Parathyroid adenoma (tissue), 2 donors: ENCODE results near the gene PIEZO1.

ENCODE experiments used
- H2AFZ ChIP-seq: fragments of 300-600 bp; sonication (generic); one replicate; pipeline ENCODE4 v1.7.0; 2017; ENCODE audit warnings: antibody characterized with exemption, mild to moderate bottlenecking
- H3K27ac ChIP-seq: fragments of 300-600 bp; sonication (generic); one replicate; pipeline ENCODE4 v1.7.0; 2017
- H3K27me3 ChIP-seq: fragments of 300-600 bp; sonication (generic); one replicate; pipeline ENCODE4 v1.7.0; 2017; ENCODE audit warnings: low read length; ENCODE audit not compliant: control insufficient read depth, insufficient read depth
- H3K36me3 ChIP-seq: fragments of 300-600 bp; sonication (generic); one replicate; pipeline ENCODE4 v1.7.0; 2017; ENCODE audit warnings: low read length; ENCODE audit not compliant: control insufficient read depth, insufficient read depth
- H3K4me1 ChIP-seq: fragments of 300-600 bp; sonication (generic); one replicate; pipeline ENCODE4 v1.7.0; 2017; ENCODE audit warnings: control low read depth
- H3K4me2 ChIP-seq: fragments of 300-600 bp; sonication (generic); one replicate; pipeline ENCODE4 v1.7.0; 2017; ENCODE audit warnings: low read length
- H3K4me3 ChIP-seq: fragments of 300-600 bp; sonication (generic); one replicate; pipeline ENCODE4 v1.7.0; 2017; ENCODE audit warnings: low read depth, low read length
- H3K79me2 ChIP-seq: fragments of 300-600 bp; sonication (generic); one replicate; pipeline ENCODE4 v1.7.0; 2017; ENCODE audit warnings: control low read depth
- H3K9ac ChIP-seq: fragments of 300-600 bp; sonication (generic); one replicate; pipeline ENCODE4 v1.7.0; 2017; ENCODE audit warnings: mild to moderate bottlenecking
- H3K9me3 ChIP-seq: fragments of 300-600 bp; sonication (generic); one replicate; pipeline ENCODE4 v1.7.0; 2017; ENCODE audit warnings: low read length; ENCODE audit not compliant: control insufficient read depth
- CTCF ChIP-seq: fragments of 300-600 bp; sonication (generic); IDR thresholded peaks from one replicate; pipeline ENCODE4 v1.7.0; 2017; ENCODE audit warnings: antibody characterized with exemption, mild to moderate bottlenecking
- donor health status: primary hyperparathyroidism.

Gene PIEZO1

GRCh38 chr16:88812513-88813268 is 27.7 kb upstream of the PIEZO1 start:
- Histone ChIP-seq H3K9ac (no peak overlapping the region), H3K79me2 (no peaks in the 10 kb centered on the region), H3K9me3 (no peaks in the 10 kb centered on the region), H3K36me3 (no peaks in the 10 kb centered on the region), H3K27ac (peak overlapping the region; percentile 12), H3K27me3 (no peaks in the 10 kb centered on the region), H3K4me1 (peaks cover 8% of the 10 kb centered on the region), H3K4me2 (peak overlapping the region; percentile 74), H3K4me3 (peak overlapping the region; percentile 75), H2AFZ (peak overlapping the region; percentile 89)
- no peak for TF ChIP-seq CTCF

GRCh38 chr16:88811769-88812512 is 26.9 kb upstream of the PIEZO1 start, which contains the start of gene APRT:
APRT (minus strand) TSS chr16:88811928; CDS start chr16:88811899, 29 bp downstream.
- Histone ChIP-seq H3K4me1 (peaks cover 8% of the 10 kb centered on the region), H3K27ac (peak within 1 kb of the TSS; percentile 58)
- peak; percentile 24 for TF ChIP-seq CTCF

GRCh38 chr16:88810912-88811768 is 26.1 kb upstream of the PIEZO1 start:
- Histone ChIP-seq H3K4me2 (peak overlapping the region; percentile 86), H3K27me3 (no peaks in the 10 kb centered on the region), H3K4me1 (peaks cover 8% of the 10 kb centered on the region), H3K36me3 (no peaks in the 10 kb centered on the region), H2AFZ (peak overlapping the region; percentile 89), H3K9ac (no peak overlapping the region), H3K79me2 (no peaks in the 10 kb centered on the region), H3K4me3 (peak overlapping the region; percentile 75), H3K9me3 (no peaks in the 10 kb centered on the region), H3K27ac (peak overlapping the region; percentile 58)
- no peak for TF ChIP-seq CTCF

More at GRCh38 chr16:88811769-88812512, 26.9 kb upstream of the PIEZO1 start, which contains the start of gene APRT:
- Histone ChIP-seq H3K9me3 (no peaks in the 10 kb centered on the region), H2AFZ (peak within 1 kb of the TSS; percentile 89), H3K4me3 (peak within 1 kb of the TSS; percentile 75), H3K4me2 (peak within 1 kb of the TSS; percentile 86), H3K9ac (no peak within 1 kb of the TSS), H3K79me2 (no peaks in the 10 kb centered on the region), H3K36me3 (no peaks in the 10 kb centered on the region), H3K27me3 (no peaks in the 10 kb centered on the region)

GRCh38 chr16:88810166-88810911 is 25.3 kb upstream of the PIEZO1 start:
- H3K79me2 ChIP-seq: no peaks in the 10 kb centered on the region
- H3K9me3 ChIP-seq: no peaks in the 10 kb centered on the region
- H3K4me3 ChIP-seq: peak overlapping the region; percentile 75
- TF ChIP-seq CTCF: no peak
- peaks cover 8% of the 10 kb centered on the region for H3K4me1 ChIP-seq
- H2AFZ ChIP-seq: no peak overlapping the region
- peak overlapping the region; percentile 58 for H3K27ac ChIP-seq
- no peaks in the 10 kb centered on the region for H3K36me3 ChIP-seq
- no peak overlapping the region for H3K9ac ChIP-seq
- peak overlapping the region; percentile 86 for H3K4me2 ChIP-seq
- no peaks in the 10 kb centered on the region for H3K27me3 ChIP-seq
